B cell (primary cell): ENCODE results near the gene MAN2A1. TPM values are rescaled to one million over a fixed set of nuclear protein-coding genes. Genes with fewer than 3 reads are reported as not detected.

Experiments
- ATAC-seq: fragments of 200-7000 bp; cut with Tn5 transposase; one replicate; pipeline ENCODE4 v1.10.0; 2021; ENCODE audit warnings: low read depth, mild to moderate bottlenecking, moderate number of reproducible peaks, moderate library complexity
- CTCF ChIA-PET: fragments of 350-600 bp; sonication (Branson Sonifier 250); formaldehyde crosslinking; loops from one replicate; lab custom pipeline; 2021; ENCODE audit warnings: antibody characterized with exemption, inconsistent platforms; lab: Charles Lee
- POLR2A ChIA-PET: fragments of 350-600 bp; sonication (Branson Sonifier 250); formaldehyde crosslinking; loops from one replicate; lab custom pipeline; 2021; ENCODE audit warnings: antibody characterized with exemption; lab: Charles Lee
- DNase-seq: peaks from one replicate; pipeline ENCODE4 v3.0.0; 2013
- H2AFZ ChIP-seq: 2 replicates; pipeline ENCODE4 v1.6.1; 2012; ENCODE audit warnings: mild to moderate bottlenecking, low read depth, low read length; ENCODE audit not compliant: insufficient read depth, poor library complexity, severe bottlenecking
- H3K27ac ChIP-seq, 2 donors: 1 replicate in 1 of 2; 2 replicates in 1 of 2; pipeline ENCODE4 v1.5.1; 2012 to 2013; ENCODE audit warnings: low read length in 2 of 2, mild to moderate bottlenecking in 2 of 2, moderate library complexity in 1 of 2
- H3K27me3 ChIP-seq, 4 experiments: fragments of 200-600 bp in 1 of 4; sonication (generic) in 1 of 4; replicated peaks in 1 of 4; 1 replicate in 2 of 4; 2 replicates in 2 of 4; pipeline versions ENCODE4 v1.6.1 to v1.7.0; 2013 to 2016; ENCODE audit warnings: low read length in 3 of 4, mild to moderate bottlenecking in 2 of 4, mixed read lengths in 1 of 4, moderate library complexity in 1 of 4; ENCODE audit not compliant: insufficient read depth in 4 of 4, control insufficient read depth in 3 of 4; ENCODE audit errors: control extremely low read depth in 1 of 4
- H3K36me3 ChIP-seq, 2 experiments: replicated peaks in 1 of 2; 1 replicate in 1 of 2; 2 replicates in 1 of 2; pipeline versions ENCODE4 v1.6.1 to v1.7.1; 2013; ENCODE audit warnings: low read length in 1 of 2; ENCODE audit not compliant: insufficient read depth in 2 of 2, control insufficient read depth in 1 of 2; ENCODE audit errors: control extremely low read depth in 1 of 2, extremely low read depth in 1 of 2
- H3K4me1 ChIP-seq, 2 donors: fragments of 200-600 bp in 1 of 2; sonication (generic) in 1 of 2; 1 replicate in 1 of 2; 2 replicates in 1 of 2; pipeline versions ENCODE4 v1.5.1 to v1.6.1; 2013 to 2017; ENCODE audit warnings: low read length in 2 of 2; ENCODE audit not compliant: control insufficient read depth in 2 of 2, insufficient read depth in 2 of 2
- H3K4me2 ChIP-seq: replicated peaks from 2 replicates; pipeline ENCODE3; 2012; ENCODE audit warnings: mild to moderate bottlenecking, low read depth, low read length; ENCODE audit not compliant: poor library complexity, severe bottlenecking
- H3K4me3 ChIP-seq, 5 experiments: fragments of 200-600 bp in 1 of 5; sonication (generic) in 1 of 5; 1 replicate in 3 of 5; 2 replicates in 2 of 5; pipeline versions ENCODE4 v1.5.1 to v1.7.0; 2011 to 2016; ENCODE audit warnings: low read length in 4 of 5, mild to moderate bottlenecking in 4 of 5, low read depth in 2 of 5, control low read depth in 1 of 5, moderate library complexity in 1 of 5; ENCODE audit not compliant: insufficient read depth in 1 of 5; ENCODE audit errors: control extremely low read depth in 1 of 5, extremely low read depth in 1 of 5
- H3K79me2 ChIP-seq: fragments of 200-600 bp; sonication (generic); one replicate; pipeline ENCODE4 v1.6.0; 2016; ENCODE audit warnings: low read length; ENCODE audit not compliant: control insufficient read depth, insufficient read depth
- H3K9ac ChIP-seq: fragments of 200-600 bp; sonication (generic); 2 replicates; pipeline ENCODE4 v1.6.1; 2017; ENCODE audit warnings: mild to moderate bottlenecking, low read length, moderate library complexity
- H3K9me3 ChIP-seq, 3 donors: one replicate each; pipeline versions ENCODE4 v1.6.1 to v1.7.1; 2013; ENCODE audit warnings: low read length in 2 of 3; ENCODE audit not compliant: control insufficient read depth in 2 of 3, insufficient read depth in 1 of 3; ENCODE audit errors: control extremely low read depth in 1 of 3
- H4K20me1 ChIP-seq: 2 replicates; pipeline ENCODE4 v1.6.0; 2012; ENCODE audit warnings: mild to moderate bottlenecking, low read length; ENCODE audit not compliant: insufficient read depth, control insufficient read depth, poor library complexity, severe bottlenecking
- H3K27ac Mint-ChIP-seq: one replicate; pipeline ENCODE4 v1.8.0; 2021; ENCODE audit warnings: mixed read lengths
- H3K27me3 Mint-ChIP-seq: one replicate; pipeline ENCODE4 v1.8.0; 2021; ENCODE audit warnings: mixed read lengths
- H3K4me1 Mint-ChIP-seq: one replicate; pipeline ENCODE4 v1.8.0; 2021; ENCODE audit warnings: mixed read lengths
- H3K4me3 Mint-ChIP-seq: one replicate; pipeline ENCODE4 v1.8.0; 2021; ENCODE audit warnings: mixed read lengths
- H3K9me3 Mint-ChIP-seq: one replicate; pipeline ENCODE4 v1.8.0; 2022; ENCODE audit warnings: mixed read lengths; ENCODE audit not compliant: insufficient read depth
- EZH2 ChIP-seq: IDR thresholded peaks from 2 replicates; pipeline ENCODE4 v1.6.1; 2012; ENCODE audit warnings: borderline replicate concordance, low read depth, mild to moderate bottlenecking, moderate library complexity, low read length; ENCODE audit not compliant: insufficient read depth, poor library complexity, severe bottlenecking
- WGBS: methylation state at CpG from one replicate; pipeline ENCODE4 v1.1.5; 2013; ENCODE audit warnings: missing lambda C conversion rate; ENCODE audit not compliant: insufficient coverage; 5-methylcytosine and 5-hydroxymethylcytosine counted together
- intact Hi-C: fragments of 100-400 bp; cut with micrococcal nuclease; formaldehyde crosslinking; loops from one replicate; pipeline ENCODE4 v1.10.0; 2022
- polyA plus RNA-seq: library from polyadenylated mRNA; depleted of rRNA; stranded (reverse); fragments of >200 nt; gene quantifications from 2 replicates; pipeline ENCODE4 v1.2.3, GENCODE V29; 2012
- total RNA-seq, 2 donors: library from RNA; stranded (reverse); fragments of 120-200 nt in 1 of 2; gene quantifications; 1 replicate in 1 of 2; 2 replicates in 1 of 2; pipeline versions ENCODE4 v1.2.3 to v1.2.4, GENCODE V29; 2013 to 2022
- TF ChIP-seq, protein P1 (sequence below): fragments of 200-600 bp; IDR thresholded peaks from one replicate; pipeline ENCODE4 v1.8.0; 2022; ENCODE audit warnings: antibody characterized with exemption, mild to moderate bottlenecking

The MAN2A1 gene
- total and polyA plus RNA-seq, 2 donors (not counting 1 experiment from before 2014, with no cell fraction given), result 12.7 to 55.0 TPM

GRCh38 chr5:109898269-109899162 is 208.8 kb downstream of the MAN2A1 start:
- Mint-ChIP-seq H3K4me3 (no peak overlapping the region), H3K9me3 (no peaks in the 10 kb centered on the region), H3K27ac (no peak overlapping the region), H3K27me3 (peaks cover 3% of the 10 kb centered on the region), H3K4me1 (no peaks in the 10 kb centered on the region)
- intact Hi-C loops, result no loop called here
- H3K27me3 ChIP-seq, result no peaks in the 10 kb centered on the region
- H3K36me3 ChIP-seq, result no peaks in the 10 kb centered on the region
- peaks cover 0 to 1% (median 0%) of the 10 kb centered on the region in 3 donors for H3K9me3 ChIP-seq
- TF ChIP-seq EZH2, result no peak
- TF ChIP-seq, protein P1, sequence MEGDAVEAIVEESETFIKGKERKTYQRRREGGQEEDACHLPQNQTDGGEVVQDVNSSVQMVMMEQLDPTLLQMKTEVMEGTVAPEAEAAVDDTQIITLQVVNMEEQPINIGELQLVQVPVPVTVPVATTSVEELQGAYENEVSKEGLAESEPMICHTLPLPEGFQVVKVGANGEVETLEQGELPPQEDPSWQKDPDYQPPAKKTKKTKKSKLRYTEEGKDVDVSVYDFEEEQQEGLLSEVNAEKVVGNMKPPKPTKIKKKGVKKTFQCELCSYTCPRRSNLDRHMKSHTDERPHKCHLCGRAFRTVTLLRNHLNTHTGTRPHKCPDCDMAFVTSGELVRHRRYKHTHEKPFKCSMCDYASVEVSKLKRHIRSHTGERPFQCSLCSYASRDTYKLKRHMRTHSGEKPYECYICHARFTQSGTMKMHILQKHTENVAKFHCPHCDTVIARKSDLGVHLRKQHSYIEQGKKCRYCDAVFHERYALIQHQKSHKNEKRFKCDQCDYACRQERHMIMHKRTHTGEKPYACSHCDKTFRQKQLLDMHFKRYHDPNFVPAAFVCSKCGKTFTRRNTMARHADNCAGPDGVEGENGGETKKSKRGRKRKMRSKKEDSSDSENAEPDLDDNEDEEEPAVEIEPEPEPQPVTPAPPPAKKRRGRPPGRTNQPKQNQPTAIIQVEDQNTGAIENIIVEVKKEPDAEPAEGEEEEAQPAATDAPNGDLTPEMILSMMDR, result no peak
- CTCF ChIA-PET, result no interaction called here
- POLR2A ChIA-PET, result no interaction called here
- no peaks in the 10 kb centered on the region for H3K79me2 ChIP-seq
- H3K4me1 ChIP-seq, result no peaks in the 10 kb centered on the region
- H4K20me1 ChIP-seq, result no peaks in the 10 kb centered on the region
- H3K4me2 ChIP-seq, result no peak overlapping the region
- no peak overlapping the region for H3K4me3 ChIP-seq
- H3K9ac ChIP-seq, result no peak overlapping the region
- no peak overlapping the region for H2AFZ ChIP-seq
- no peak overlapping the region for H3K27ac ChIP-seq
- ATAC-seq (no peak), DNase-seq (no peak)
- WGBS, result 85% methylated on average over 6 of the region's 9 CpGs

DNA sequence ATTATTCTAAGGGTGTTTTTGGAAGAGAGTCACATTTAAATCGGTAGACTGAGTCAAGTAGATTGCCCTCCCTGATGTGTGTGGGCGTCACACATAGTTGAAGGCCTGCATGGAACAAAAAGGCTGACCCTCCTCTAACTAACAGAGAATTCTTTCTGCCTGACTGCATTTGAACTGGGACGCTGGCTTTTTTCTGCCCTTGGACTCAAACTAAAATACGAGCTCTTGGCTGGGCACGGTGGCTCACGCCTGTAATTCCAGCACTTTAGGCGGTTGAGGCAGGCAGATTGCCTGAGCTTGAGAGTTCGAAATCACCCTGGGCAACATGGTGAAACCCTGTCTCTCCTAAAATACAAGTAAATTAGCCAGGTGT is 209.4 kb downstream of the MAN2A1 start:
- no peak overlapping the region for H3K9ac ChIP-seq
- no peak for DNase-seq
- Mint-ChIP-seq H3K9me3 (no peaks in the 10 kb centered on the region), H3K27ac (no peak overlapping the region), H3K4me1 (no peaks in the 10 kb centered on the region), H3K27me3 (peaks cover 3% of the 10 kb centered on the region), H3K4me3 (no peak overlapping the region)
- TF ChIP-seq, protein P1, result no peak
- no peak for TF ChIP-seq EZH2
- no peaks in the 10 kb centered on the region for H4K20me1 ChIP-seq
- no peaks in the 10 kb centered on the region for H3K36me3 ChIP-seq
- ATAC-seq, result no peak
- H3K9me3 ChIP-seq, result peaks cover 0 to 1% (median 0%) of the 10 kb centered on the region in 3 donors
- 93% methylated on average over 6 of the region's 8 CpGs for WGBS
- CTCF ChIA-PET, result no interaction called here
- H3K79me2 ChIP-seq, result no peaks in the 10 kb centered on the region
- POLR2A ChIA-PET, result no interaction called here
- intact Hi-C loops, result no loop called here
- H3K4me3 ChIP-seq, result no peak overlapping the region
- H3K27ac ChIP-seq, result no peak overlapping the region
- no peaks in the 10 kb centered on the region for H3K27me3 ChIP-seq
- no peak overlapping the region for H3K4me2 ChIP-seq
- no peak overlapping the region for H2AFZ ChIP-seq
- H3K4me1 ChIP-seq, result no peaks in the 10 kb centered on the region
